K562 (cell line): ENCODE data around the gene CLEC2D. TPM values are rescaled to one million over a fixed set of nuclear protein-coding genes. Genes with fewer than 3 reads are reported as not detected.
"Not testable (repeated sequence)": the region's sequence is repeated elsewhere in the genome, so short reads cannot be mapped to it uniquely, and the experiment has no call there.

Experiments
- ATAC-seq: fragments of 200-7000 bp; cut with Tn5 transposase; 3 replicates; pipeline ENCODE4 v1.9.1; 2020; ENCODE audit warnings: moderate library complexity
- BruUV-seq: library from RNA; stranded (reverse); fragments of 400-500 nt; replicated peaks from 2 replicates; lab custom pipeline; 2021; lab: Mats Ljungman, UMichigan
- CTCF ChIA-PET: fragments of 300-600 bp; formaldehyde crosslinking; extraction: SDS; loops from one replicate; lab custom pipeline; 2021; ENCODE audit warnings: low intra/inter-chr PET ratio; lab: Yijun Ruan, JAX
- POLR2A ChIA-PET: fragments of 300-600, 350-650 bp; sonication (Branson Sonifier 250); formaldehyde crosslinking; extraction: SDS; loops from one replicate; lab custom pipeline; 2021; ENCODE audit warnings: antibody characterized with exemption, inconsistent platforms; lab: Yijun Ruan, JAX
- DNase-seq, 4 experiments: peaks; one replicate each; pipeline versions ENCODE4 v3.0.0 to v3.0.0-alpha.2; 2011 to 2018; ENCODE audit warnings: low spot score in 3 of 4, mixed read lengths in 3 of 4; ENCODE audit errors: extremely low read depth in 1 of 4
- FAIRE-seq: peaks from 2 replicates; lab custom pipeline; 2011; peaks lifted over from hg19 to GRCh38; lab: Jason Lieb, UNC
- H2AFZ ChIP-seq: 2 replicates; pipeline ENCODE4 v1.6.0; 2011; ENCODE audit warnings: low read depth, low read length, control low read depth, inconsistent platforms
- H3K27ac ChIP-seq: fragments of 200-600 bp; 3 replicates; pipeline ENCODE4 v1.8.0; 2011; ENCODE audit warnings: low read depth, mild to moderate bottlenecking, control low read depth, inconsistent platforms, low read length, moderate library complexity, mixed read lengths; ENCODE audit errors: extremely low read depth
- H3K27me3 ChIP-seq, 2 experiments: fragments of 300-600 bp in 1 of 2; 2 replicates in 1 of 2; 3 replicates in 1 of 2; pipeline versions ENCODE4 v1.6.0 to v1.8.0; 2011; ENCODE audit warnings: inconsistent platforms in 2 of 2, low read length in 2 of 2, mild to moderate bottlenecking in 1 of 2, mixed read lengths in 1 of 2, moderate library complexity in 1 of 2; ENCODE audit not compliant: control insufficient read depth in 2 of 2, insufficient read depth in 2 of 2
- H3K36me3 ChIP-seq: fragments of 300-600 bp; 3 replicates; pipeline ENCODE4 v1.8.0; 2011; ENCODE audit warnings: mild to moderate bottlenecking, low read length, inconsistent platforms; ENCODE audit not compliant: control insufficient read depth, insufficient read depth
- H3K4me1 ChIP-seq, 2 experiments: fragments of 200-600 bp in 1 of 2; replicated peaks in 1 of 2; 2 replicates in 1 of 2; 3 replicates in 1 of 2; pipeline versions ENCODE4 v1.5.1 to v1.8.0; 2011; ENCODE audit warnings: inconsistent platforms in 2 of 2, low read length in 2 of 2, mild to moderate bottlenecking in 1 of 2, mixed read lengths in 1 of 2, moderate library complexity in 1 of 2; ENCODE audit not compliant: control insufficient read depth in 2 of 2, insufficient read depth in 2 of 2
- H3K4me2 ChIP-seq: 2 replicates; pipeline ENCODE4 v1.6.1; 2011; ENCODE audit warnings: low read length, control low read depth, inconsistent platforms, mixed read lengths; ENCODE audit not compliant: insufficient read depth
- H3K4me3 ChIP-seq: fragments of 200-600 bp; sonication (generic), shearing (Covaris generic); 2 replicates; pipeline ENCODE4 v1.5.1; 2016; ENCODE audit warnings: control low read depth, inconsistent platforms
- H3K79me2 ChIP-seq: fragments of 200-600 bp; 3 replicates; pipeline ENCODE4 v1.8.0; 2011; ENCODE audit warnings: low read length, inconsistent platforms; ENCODE audit not compliant: control insufficient read depth, insufficient read depth
- H3K9ac ChIP-seq, 2 experiments: 2 replicates each; pipeline versions ENCODE4 v1.6.0 to v1.6.1; 2011; ENCODE audit warnings: low read depth in 2 of 2, low read length in 2 of 2, control low read depth in 1 of 2, inconsistent platforms in 1 of 2, mild to moderate bottlenecking in 1 of 2, mixed read lengths in 1 of 2; ENCODE audit not compliant: insufficient read depth in 1 of 2
- H3K9me1 ChIP-seq: one replicate; pipeline ENCODE4 v1.6.0; 2011; ENCODE audit warnings: inconsistent platforms, mild to moderate bottlenecking, low read length, moderate library complexity; ENCODE audit not compliant: control insufficient read depth, insufficient read depth
- H3K9me3 ChIP-seq: replicated peaks from 2 replicates; pipeline ENCODE4 v1.5.1; 2011; ENCODE audit warnings: low read depth, low read length, inconsistent platforms; ENCODE audit not compliant: control insufficient read depth, insufficient read depth
- H4K20me1 ChIP-seq: replicated peaks from 2 replicates; pipeline ENCODE4 v1.6.1; 2011; ENCODE audit warnings: low read length, inconsistent platforms, mixed read lengths; ENCODE audit not compliant: control insufficient read depth, insufficient read depth
- EZH2 ChIP-seq: IDR thresholded peaks from 2 replicates; pipeline ENCODE4 v1.6.1; 2012; ENCODE audit warnings: low read depth, mild to moderate bottlenecking, inconsistent platforms, low read length, borderline replicate concordance
- POLR2B ChIP-seq: fragments of 450-650 bp; IDR thresholded peaks from 2 replicates; pipeline ENCODE4 v1.6.1; 2018; ENCODE audit warnings: low read depth; ENCODE audit not compliant: partially characterized antibody
- PPARD ChIP-seq: fragments of 250-450 bp; sonication (Bioruptor Pico); IDR thresholded peaks from 2 replicates; pipeline ENCODE4 v1.8.0; 2022; ENCODE audit warnings: inconsistent platforms, mild to moderate bottlenecking, moderate library complexity
- WGBS: fragments of 100-300 bp; shearing (Covaris generic); methylation state at CpG from one replicate; pipeline ENCODE4 v1.1.6; 2016; ENCODE audit warnings: low coverage, mixed read lengths; ENCODE audit not compliant: insufficient coverage; ENCODE audit errors: missing lambda C conversion rate; 5-methylcytosine and 5-hydroxymethylcytosine counted together
- in situ Hi-C: fragments of 300-500 bp; cut with MboI; formaldehyde crosslinking; loops from 4 replicates; pipeline ENCODE4 v1.15.0; 2018; ENCODE audit warnings: inconsistent platforms, mixed read lengths
- intact Hi-C: fragments of 100-400 bp; cut with micrococcal nuclease; formaldehyde crosslinking; loops from 2 replicates; pipeline ENCODE4 v1.14.2; 2022
- polyA plus RNA-seq, 8 experiments: library from polyadenylated mRNA; depleted of rRNA in 4 of 8; stranded (reverse) in 5 of 8; unstranded in 3 of 8; fragments of >200 nt; fragmentation: Nextera tagmentation in 2 of 8; fragmentation: Illumina TruSeq in 1 of 8; extraction: Ambion mirVana in 2 of 8; extraction: Trizol in 1 of 8; gene quantifications; 2 replicates each; pipeline versions ENCODE4 v1.2.1 to v1.2.3, GENCODE V29; 2011 to 2014; ENCODE audit warnings: inconsistent platforms in 1 of 8, missing spikeins in 1 of 8
- total RNA-seq, 7 experiments: library from RNA; depleted of rRNA in 6 of 7; stranded (reverse); fragments of >200 nt in 6 of 7; fragmentation: Illumina TruSeq in 2 of 7; extraction: Trizol in 2 of 7; gene quantifications; 2 replicates each; pipeline versions ENCODE4 v1.2.1 to v1.2.3, GENCODE V29; 2011 to 2021; ENCODE audit warnings: low replicate concordance in 1 of 7

CLEC2D gene
- total and polyA plus RNA-seq, 9 of the 15 experiments (the other 6 are each of a cell fraction or from before 2014, with no cell fraction given): 1.4 to 5.0 (median 2.2) TPM

DNA sequence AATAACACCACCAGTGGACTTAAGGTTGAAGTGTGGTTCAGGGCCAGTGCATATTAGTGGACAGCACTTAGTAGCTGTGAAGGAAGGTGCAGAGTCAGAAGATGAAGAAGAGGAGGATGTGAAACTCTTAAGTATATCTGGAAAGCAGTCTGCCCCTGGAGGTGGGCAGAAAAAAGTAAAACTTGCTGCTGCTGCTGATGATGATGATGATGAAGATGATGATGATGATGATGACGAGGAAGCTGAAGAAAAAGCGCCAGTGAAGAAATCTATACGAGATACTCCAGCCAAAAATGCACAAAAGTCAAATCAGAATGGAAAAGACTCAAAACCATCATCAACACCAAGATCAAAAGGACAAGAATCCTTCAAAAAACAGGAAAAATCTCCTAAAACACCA is 26.1 kb downstream of the CLEC2D start:
- H3K36me3 ChIP-seq, DNase-seq, H3K9me3 ChIP-seq, ATAC-seq, H3K27me3 ChIP-seq, H3K4me1 ChIP-seq, in situ Hi-C loops, H3K4me2 ChIP-seq, CTCF ChIA-PET, intact Hi-C loops, H3K9ac ChIP-seq, FAIRE-seq, BruUV-seq, H4K20me1 ChIP-seq, H3K4me3 ChIP-seq, H2AFZ ChIP-seq, POLR2A ChIA-PET, H3K27ac ChIP-seq, H3K9me1 ChIP-seq, H3K79me2 ChIP-seq: not testable (repeated sequence)
- WGBS: 70% methylated on average over 3 of the region's 3 CpGs

DNA sequence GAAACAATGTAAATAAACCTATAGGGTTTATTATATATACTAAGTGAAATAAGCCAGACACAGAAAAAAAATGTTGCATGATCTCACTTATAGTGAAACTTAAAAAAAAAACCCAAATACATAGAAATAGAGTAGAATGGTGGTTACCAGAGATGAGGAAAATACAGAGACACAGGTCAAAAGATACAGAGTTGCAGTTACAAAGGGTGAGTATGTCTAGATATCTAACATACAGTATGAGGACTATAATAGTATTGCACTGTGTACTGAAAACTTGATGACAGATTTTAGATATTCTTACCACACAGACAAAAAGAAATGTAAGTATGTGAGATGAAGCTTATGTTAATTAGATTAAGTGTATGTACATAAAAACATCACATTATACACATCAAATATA is 28.1 kb downstream of the CLEC2D start:
- no peak for DNase-seq
- no peak for ATAC-seq

More for the DNA sequence above, 28.1 kb downstream of the CLEC2D start:
- Histone ChIP-seq H3K4me1 (no peaks in the 10 kb centered on the region), H4K20me1 (no peaks in the 10 kb centered on the region), H3K36me3 (no peaks in the 10 kb centered on the region; the same call in 2 of the 3 replicates), H3K9ac (no peak overlapping the region), H3K27ac (no peak overlapping the region), H3K79me2 (no peaks in the 10 kb centered on the region), H3K27me3 (no peaks in the 10 kb centered on the region), H3K9me3 (no peaks in the 10 kb centered on the region; the same call in 1 of the 2 replicates), H3K9me1 (no peaks in the 10 kb centered on the region), H3K4me3 (no peak overlapping the region), H3K4me2 (no peak overlapping the region), H2AFZ (no peak overlapping the region)
- BruUV-seq: no TSS peak
- FAIRE-seq: no peak
- in situ Hi-C loops: no loop called here
- intact Hi-C loops: no loop called here
- ChIA-PET CTCF (no interaction called here), POLR2A (no interaction called here)
- TF ChIP-seq PPARD (CRISPR knock-in tag) (no peak), POLR2B (no peak), EZH2 (no peak)
